ENCODE measurements around the gene CC2D1B. TPM values are rescaled to one million over a fixed set of nuclear protein-coding genes. Genes with fewer than 3 reads are reported as not detected.

Gene CC2D1B
- polyA plus RNA-seq, 1 donor from 2014 or later, result 20.1 TPM

- TF ChIP-seq EP300 (conservative IDR thresholded peaks at IDR 0.05; ENCODE audit: poor library complexity, severe bottlenecking) (no peak), SMC3 (conservative IDR thresholded peaks at IDR 0.05; ENCODE audit: poor library complexity) (no peak), POLR2AphosphoS5 (IDR thresholded peaks at IDR 0.05) (no peak), RAD21 (conservative IDR thresholded peaks at IDR 0.05) (no peak), CTCF (IDR thresholded peaks at IDR 0.05; ENCODE audit: poor library complexity, severe bottlenecking) (no peak), EZH2 (IDR thresholded peaks at IDR 0.05; ENCODE audit: borderline replicate concordance, insufficient read depth, low read length, poor library complexity, severe bottlenecking) (no peak), TAF1 (IDR thresholded peaks at IDR 0.05; ENCODE audit: low read depth) (no peak), MXI1 (conservative IDR thresholded peaks at IDR 0.05; ENCODE audit: poor library complexity, severe bottlenecking) (no peak)
- TF ChIP-seq, protein P1, sequence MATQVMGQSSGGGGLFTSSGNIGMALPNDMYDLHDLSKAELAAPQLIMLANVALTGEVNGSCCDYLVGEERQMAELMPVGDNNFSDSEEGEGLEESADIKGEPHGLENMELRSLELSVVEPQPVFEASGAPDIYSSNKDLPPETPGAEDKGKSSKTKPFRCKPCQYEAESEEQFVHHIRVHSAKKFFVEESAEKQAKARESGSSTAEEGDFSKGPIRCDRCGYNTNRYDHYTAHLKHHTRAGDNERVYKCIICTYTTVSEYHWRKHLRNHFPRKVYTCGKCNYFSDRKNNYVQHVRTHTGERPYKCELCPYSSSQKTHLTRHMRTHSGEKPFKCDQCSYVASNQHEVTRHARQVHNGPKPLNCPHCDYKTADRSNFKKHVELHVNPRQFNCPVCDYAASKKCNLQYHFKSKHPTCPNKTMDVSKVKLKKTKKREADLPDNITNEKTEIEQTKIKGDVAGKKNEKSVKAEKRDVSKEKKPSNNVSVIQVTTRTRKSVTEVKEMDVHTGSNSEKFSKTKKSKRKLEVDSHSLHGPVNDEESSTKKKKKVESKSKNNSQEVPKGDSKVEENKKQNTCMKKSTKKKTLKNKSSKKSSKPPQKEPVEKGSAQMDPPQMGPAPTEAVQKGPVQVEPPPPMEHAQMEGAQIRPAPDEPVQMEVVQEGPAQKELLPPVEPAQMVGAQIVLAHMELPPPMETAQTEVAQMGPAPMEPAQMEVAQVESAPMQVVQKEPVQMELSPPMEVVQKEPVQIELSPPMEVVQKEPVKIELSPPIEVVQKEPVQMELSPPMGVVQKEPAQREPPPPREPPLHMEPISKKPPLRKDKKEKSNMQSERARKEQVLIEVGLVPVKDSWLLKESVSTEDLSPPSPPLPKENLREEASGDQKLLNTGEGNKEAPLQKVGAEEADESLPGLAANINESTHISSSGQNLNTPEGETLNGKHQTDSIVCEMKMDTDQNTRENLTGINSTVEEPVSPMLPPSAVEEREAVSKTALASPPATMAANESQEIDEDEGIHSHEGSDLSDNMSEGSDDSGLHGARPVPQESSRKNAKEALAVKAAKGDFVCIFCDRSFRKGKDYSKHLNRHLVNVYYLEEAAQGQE (IDR thresholded peaks at IDR 0.05; ENCODE audit: borderline replicate concordance), result no peak
Measured at GRCh38 chr1:52345252-52345651, 20.8 kb downstream of the CC2D1B start.

DNA sequence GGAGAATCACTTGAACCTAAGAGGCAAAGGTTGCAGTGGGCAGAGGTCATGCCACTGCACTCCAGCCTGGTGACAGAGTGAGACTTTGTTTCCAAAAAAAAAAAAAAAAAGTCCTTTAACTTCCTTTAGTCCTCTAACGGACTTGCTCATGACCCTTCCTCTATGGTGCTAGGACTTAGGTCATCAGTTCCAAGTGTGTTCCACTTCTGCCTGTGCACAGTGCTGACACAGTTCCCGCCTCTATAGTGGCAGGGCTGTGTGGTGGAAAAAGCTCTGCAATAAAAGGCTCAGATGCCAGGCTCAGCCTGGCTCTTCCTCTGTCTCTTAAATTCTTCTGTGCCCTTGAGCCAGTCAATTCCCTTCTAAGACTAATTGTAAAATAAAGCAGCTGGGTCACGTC is 22.0 kb downstream of the CC2D1B start:
- no peak overlapping the region for H3K27ac ChIP-seq (ENCODE audit: low read length)
- no peak for TF ChIP-seq SMC3 (conservative IDR thresholded peaks at IDR 0.05; ENCODE audit: poor library complexity)
- no peak overlapping the region for H2AFZ ChIP-seq (ENCODE audit: low read depth, low read length)
- H3K9ac ChIP-seq (ENCODE audit: low read length), result no peak overlapping the region
- no peaks in the 10 kb centered on the region for H3K27me3 ChIP-seq (ENCODE audit: insufficient read depth, low read depth, low read length)
- H3K36me3 ChIP-seq (ENCODE audit: insufficient read depth, low read length), result no peaks in the 10 kb centered on the region
- no peaks in the 10 kb centered on the region for H3K9me2 ChIP-seq (ENCODE audit: insufficient read depth, low read length)
- no peak overlapping the region for H3K4me3 ChIP-seq (ENCODE audit: low read length)
- H4K20me1 ChIP-seq (ENCODE audit: insufficient read depth), result no peaks in the 10 kb centered on the region
- H3K79me2 ChIP-seq (replicated peaks; ENCODE audit: insufficient read depth, low read length), result no peaks in the 10 kb centered on the region
- H3K4me2 ChIP-seq (ENCODE audit: low read length), result no peak overlapping the region
- no peaks in the 10 kb centered on the region for H3F3A ChIP-seq (ENCODE audit: insufficient read depth, low read length, poor library complexity, severe bottlenecking)
- H3K9me3 ChIP-seq (ENCODE audit: low read length), result no peaks in the 10 kb centered on the region

More at GRCh38 chr1:52345252-52345651, 20.8 kb downstream of the CC2D1B start:
- no peak overlapping the region for H2AFZ ChIP-seq (ENCODE audit: low read depth, low read length)
- H4K20me1 ChIP-seq (ENCODE audit: insufficient read depth), result no peaks in the 10 kb centered on the region
- no peaks in the 10 kb centered on the region for H3K9me2 ChIP-seq (ENCODE audit: insufficient read depth, low read length)
- no peak overlapping the region for H3K9ac ChIP-seq (ENCODE audit: low read length)
- H3F3A ChIP-seq (ENCODE audit: insufficient read depth, low read length, poor library complexity, severe bottlenecking), result no peaks in the 10 kb centered on the region
- H3K9me3 ChIP-seq (ENCODE audit: low read length), result no peaks in the 10 kb centered on the region
- H3K27me3 ChIP-seq (ENCODE audit: insufficient read depth, low read depth, low read length), result no peaks in the 10 kb centered on the region
- H3K27ac ChIP-seq (ENCODE audit: low read length), result no peak overlapping the region
- no peaks in the 10 kb centered on the region for H3K79me2 ChIP-seq (replicated peaks; ENCODE audit: insufficient read depth, low read length)
- H3K36me3 ChIP-seq (ENCODE audit: insufficient read depth, low read length), result no peaks in the 10 kb centered on the region
- no peak overlapping the region for H3K4me3 ChIP-seq (ENCODE audit: low read length)
- no peak overlapping the region for H3K4me2 ChIP-seq (ENCODE audit: low read length)

Measured in neural cell (in vitro differentiated cells).